ENCODE measurements around the gene STAC.
A peak's percentile ranks its signal among the peaks of the same experiment; 100 is the strongest.

The STAC gene

DNA sequence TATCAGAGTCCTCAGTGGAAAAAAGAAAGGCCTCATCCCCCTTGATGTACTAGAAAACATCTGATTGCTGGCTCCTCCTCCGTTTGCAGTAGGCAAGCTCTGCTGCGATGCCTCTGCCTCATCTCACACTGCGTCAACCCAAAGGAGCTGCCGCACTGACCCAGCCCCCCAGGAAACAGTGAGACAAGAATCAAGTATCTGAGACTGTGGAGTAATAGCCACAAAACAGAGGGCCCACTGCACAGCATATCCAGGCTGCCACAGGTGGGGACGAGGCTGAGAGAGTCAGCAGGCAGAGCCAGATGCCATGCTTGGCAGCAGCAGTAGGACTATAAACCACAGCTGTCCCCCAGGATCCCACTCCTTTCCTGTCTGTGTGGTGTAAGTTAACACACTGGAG lies 165.9 kb downstream of the STAC start:
- no peak overlapping the region for H3K4me3 ChIP-seq (ENCODE audit: low read length)
- no peak overlapping the region for H3K27ac ChIP-seq (ENCODE audit: low read length)
- no peak overlapping the region for H2AFZ ChIP-seq (ENCODE audit: low read depth, low read length)
- H3K4me1 ChIP-seq (ENCODE audit: low read length), result no peaks in the 10 kb centered on the region
- H3K9me3 ChIP-seq (ENCODE audit: insufficient read depth, low read length), result peaks cover 8% of the 10 kb centered on the region
- H3K4me2 ChIP-seq (ENCODE audit: low read length), result no peak overlapping the region
- no peak for TF ChIP-seq EZH2phosphoT487 (IDR thresholded peaks at IDR 0.05; ENCODE audit: low read depth)
- TF ChIP-seq, protein P1, sequence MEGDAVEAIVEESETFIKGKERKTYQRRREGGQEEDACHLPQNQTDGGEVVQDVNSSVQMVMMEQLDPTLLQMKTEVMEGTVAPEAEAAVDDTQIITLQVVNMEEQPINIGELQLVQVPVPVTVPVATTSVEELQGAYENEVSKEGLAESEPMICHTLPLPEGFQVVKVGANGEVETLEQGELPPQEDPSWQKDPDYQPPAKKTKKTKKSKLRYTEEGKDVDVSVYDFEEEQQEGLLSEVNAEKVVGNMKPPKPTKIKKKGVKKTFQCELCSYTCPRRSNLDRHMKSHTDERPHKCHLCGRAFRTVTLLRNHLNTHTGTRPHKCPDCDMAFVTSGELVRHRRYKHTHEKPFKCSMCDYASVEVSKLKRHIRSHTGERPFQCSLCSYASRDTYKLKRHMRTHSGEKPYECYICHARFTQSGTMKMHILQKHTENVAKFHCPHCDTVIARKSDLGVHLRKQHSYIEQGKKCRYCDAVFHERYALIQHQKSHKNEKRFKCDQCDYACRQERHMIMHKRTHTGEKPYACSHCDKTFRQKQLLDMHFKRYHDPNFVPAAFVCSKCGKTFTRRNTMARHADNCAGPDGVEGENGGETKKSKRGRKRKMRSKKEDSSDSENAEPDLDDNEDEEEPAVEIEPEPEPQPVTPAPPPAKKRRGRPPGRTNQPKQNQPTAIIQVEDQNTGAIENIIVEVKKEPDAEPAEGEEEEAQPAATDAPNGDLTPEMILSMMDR (IDR thresholded peaks at IDR 0.05; ENCODE audit: low read depth, low read length), result no peak
- H4K20me1 ChIP-seq (ENCODE audit: insufficient read depth, low read length), result no peaks in the 10 kb centered on the region
- H3K27me3 ChIP-seq (ENCODE audit: low read depth, low read length), result peaks cover 19% of the 10 kb centered on the region
- no peak overlapping the region for H3K9ac ChIP-seq (ENCODE audit: low read length)
- H3K79me2 ChIP-seq (ENCODE audit: low read length), result no peaks in the 10 kb centered on the region
- H3K36me3 ChIP-seq (replicated peaks; ENCODE audit: low read depth, low read length), result no peaks in the 10 kb centered on the region

DNA sequence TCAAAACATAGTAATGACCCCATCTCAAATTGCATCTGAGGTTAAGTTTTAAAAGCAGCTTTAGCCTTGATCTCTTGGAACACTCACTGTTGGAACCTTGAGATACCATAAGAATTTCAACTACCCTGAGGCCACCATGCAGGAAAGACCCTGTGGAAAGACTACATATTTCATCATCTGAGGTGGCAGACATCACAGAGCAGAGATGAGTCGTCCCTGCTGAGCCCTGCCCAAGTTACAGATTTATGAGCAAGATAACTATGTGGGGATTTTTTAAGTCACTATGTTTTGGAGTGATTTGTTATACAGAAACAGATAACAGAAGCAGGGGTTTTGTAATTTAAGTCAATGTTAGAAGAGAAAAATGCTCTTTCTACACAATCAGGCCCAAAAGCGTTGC lies 168.4 kb downstream of the STAC start:
- no peak overlapping the region for H2AFZ ChIP-seq (ENCODE audit: low read depth, low read length)
- H3K79me2 ChIP-seq (ENCODE audit: low read length), result no peaks in the 10 kb centered on the region
- no peak overlapping the region for H3K4me2 ChIP-seq (ENCODE audit: low read length)
- H3K9me3 ChIP-seq (ENCODE audit: insufficient read depth, low read length), result peaks cover 8% of the 10 kb centered on the region
- H3K27ac ChIP-seq (ENCODE audit: low read length), result no peak overlapping the region
- no peaks in the 10 kb centered on the region for H4K20me1 ChIP-seq (ENCODE audit: insufficient read depth, low read length)
- no peak overlapping the region for H3K4me3 ChIP-seq (ENCODE audit: low read length)
- no peaks in the 10 kb centered on the region for H3K36me3 ChIP-seq (replicated peaks; ENCODE audit: low read depth, low read length)
- H3K27me3 ChIP-seq (ENCODE audit: low read depth, low read length), result no peaks in the 10 kb centered on the region
- H3K4me1 ChIP-seq (ENCODE audit: low read length), result no peaks in the 10 kb centered on the region
- no peak overlapping the region for H3K9ac ChIP-seq (ENCODE audit: low read length)
- TF ChIP-seq, protein P1 (IDR thresholded peaks at IDR 0.05; ENCODE audit: low read depth, low read length), result no peak
- no peak for TF ChIP-seq EZH2phosphoT487 (IDR thresholded peaks at IDR 0.05; ENCODE audit: low read depth)

DNA sequence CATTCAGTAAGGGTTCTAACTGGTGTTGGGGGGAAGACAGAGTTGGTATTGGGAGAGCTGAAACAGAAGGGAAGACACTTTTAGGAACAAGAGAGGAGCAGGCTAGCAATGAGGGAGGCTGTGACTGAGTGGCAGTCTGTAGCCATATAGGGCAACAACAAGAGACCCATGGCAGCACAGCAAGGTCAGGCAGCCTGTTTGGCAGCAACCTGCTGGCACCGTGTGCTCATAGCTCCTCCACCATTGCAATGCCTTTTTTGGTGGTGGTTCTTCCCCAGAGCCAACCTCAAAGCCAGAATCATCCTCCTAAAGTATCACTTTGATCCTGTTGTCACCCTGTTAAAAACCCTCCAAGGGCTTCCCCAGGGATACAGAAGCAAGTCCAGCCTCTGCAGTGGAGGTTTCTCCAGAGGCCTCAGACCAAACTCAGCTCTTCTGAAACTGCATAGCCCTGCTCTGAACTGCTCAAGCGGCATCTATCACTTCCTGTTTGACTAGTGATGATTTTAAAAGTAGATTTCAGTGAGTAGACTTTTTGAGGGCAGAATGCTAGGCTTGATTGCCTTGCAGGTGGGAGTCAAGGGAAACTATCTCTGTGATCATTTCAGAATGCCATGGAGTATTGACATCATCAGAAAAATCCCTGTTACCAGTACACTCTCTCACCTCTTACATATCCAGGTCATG lies 176.9 kb downstream of the STAC start:
- Histone ChIP-seq H3K9ac (ENCODE audit: low read length) (peak overlapping the region; percentile 22; the same call in 1 of the 2 replicates), H3K27ac (ENCODE audit: low read length) (no peak overlapping the region), H3K36me3 (replicated peaks; ENCODE audit: low read depth, low read length) (no peaks in the 10 kb centered on the region), H3K4me1 (ENCODE audit: low read length) (peaks cover 26% of the 10 kb centered on the region), H3K4me3 (ENCODE audit: low read length) (peak overlapping the region; percentile 70), H3K79me2 (ENCODE audit: low read length) (no peaks in the 10 kb centered on the region), H2AFZ (ENCODE audit: low read depth, low read length) (0 out of 2 replicates have a peak overlapping the region, but pooled peaks have one; percentile 5), H4K20me1 (ENCODE audit: insufficient read depth, low read length) (no peaks in the 10 kb centered on the region), H3K27me3 (ENCODE audit: low read depth, low read length) (no peaks in the 10 kb centered on the region), H3K9me3 (ENCODE audit: insufficient read depth, low read length) (no peaks in the 10 kb centered on the region), H3K4me2 (ENCODE audit: low read length) (peak overlapping the region; percentile 91)
- no peak for TF ChIP-seq EZH2phosphoT487 (IDR thresholded peaks at IDR 0.05; ENCODE audit: low read depth)
- TF ChIP-seq, protein P1 (IDR thresholded peaks at IDR 0.05; ENCODE audit: low read depth, low read length), result no peak

DNA sequence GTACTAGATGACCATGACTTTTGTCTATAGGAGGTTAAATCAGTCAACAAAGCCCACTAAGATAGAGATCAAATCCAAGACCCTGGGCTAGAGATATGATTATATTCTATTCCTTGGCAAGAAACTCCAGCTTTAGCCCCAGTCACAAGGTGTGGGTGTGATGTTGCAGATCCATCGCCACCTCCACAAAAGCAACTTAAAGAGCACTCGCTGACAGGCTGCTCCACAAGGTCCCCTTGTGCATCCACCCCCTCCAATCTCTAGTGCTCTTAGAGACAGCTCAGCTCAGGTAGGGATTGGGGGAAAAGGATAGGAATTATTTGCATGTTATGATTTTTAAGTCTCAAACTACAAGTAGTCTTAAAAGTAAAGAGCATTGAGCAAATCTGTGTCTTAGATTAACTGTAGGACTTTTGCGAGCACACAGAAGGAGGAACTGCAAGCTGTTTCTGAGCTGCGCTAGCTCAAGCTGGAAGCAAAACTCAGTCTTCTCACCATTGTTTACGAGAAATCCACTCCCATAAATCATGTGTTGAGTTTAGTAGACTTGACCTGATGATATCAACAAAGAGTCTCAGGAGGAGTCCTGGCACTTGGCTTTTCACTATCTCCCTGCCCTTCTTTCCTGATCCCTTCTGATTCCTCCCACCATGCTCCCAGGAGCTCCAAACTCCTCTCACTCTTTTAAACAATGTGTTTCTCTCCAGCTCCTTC lies 177.6 kb downstream of the STAC start:
- Histone ChIP-seq H4K20me1 (ENCODE audit: insufficient read depth, low read length) (no peaks in the 10 kb centered on the region), H3K27me3 (ENCODE audit: low read depth, low read length) (no peaks in the 10 kb centered on the region), H3K27ac (ENCODE audit: low read length) (no peak overlapping the region), H3K9me3 (ENCODE audit: insufficient read depth, low read length) (no peaks in the 10 kb centered on the region), H3K36me3 (replicated peaks; ENCODE audit: low read depth, low read length) (no peaks in the 10 kb centered on the region), H3K4me3 (ENCODE audit: low read length) (peak overlapping the region; percentile 70), H3K79me2 (ENCODE audit: low read length) (no peaks in the 10 kb centered on the region), H3K4me1 (ENCODE audit: low read length) (peaks cover 26% of the 10 kb centered on the region), H3K9ac (ENCODE audit: low read length) (peak overlapping the region; percentile 22), H3K4me2 (ENCODE audit: low read length) (peak overlapping the region; percentile 91), H2AFZ (ENCODE audit: low read depth, low read length) (peak overlapping the region; percentile 13; the same call in 1 of the 2 replicates)
- TF ChIP-seq EZH2phosphoT487 (IDR thresholded peaks at IDR 0.05; ENCODE audit: low read depth), result no peak
- TF ChIP-seq, protein P1 (IDR thresholded peaks at IDR 0.05; ENCODE audit: low read depth, low read length), result no peak
